K562 (cell line): ENCODE results near the gene IL4R. TPM values are rescaled to one million over a fixed set of nuclear protein-coding genes. Genes with fewer than 3 reads are reported as not detected.
"Not testable (repeated sequence)": the region's sequence is repeated elsewhere in the genome, so short reads cannot be mapped to it uniquely, and the experiment has no call there.

Experiments used
- ATAC-seq: fragments of 200-7000 bp; cut with Tn5 transposase; 3 replicates; pipeline ENCODE4 v1.9.1; 2020; ENCODE audit warnings: moderate library complexity
- BruUV-seq: library from RNA; stranded (reverse); fragments of 400-500 nt; replicated peaks from 2 replicates; lab custom pipeline; 2021; lab: Mats Ljungman, UMichigan
- CTCF ChIA-PET: fragments of 300-600 bp; formaldehyde crosslinking; extraction: SDS; loops from one replicate; lab custom pipeline; 2021; ENCODE audit warnings: low intra/inter-chr PET ratio; lab: Yijun Ruan, JAX
- POLR2A ChIA-PET: fragments of 300-600, 350-650 bp; sonication (Branson Sonifier 250); formaldehyde crosslinking; extraction: SDS; loops from one replicate; lab custom pipeline; 2021; ENCODE audit warnings: antibody characterized with exemption, inconsistent platforms; lab: Yijun Ruan, JAX
- DNase-seq, 4 experiments: peaks; one replicate each; pipeline versions ENCODE4 v3.0.0 to v3.0.0-alpha.2; 2011 to 2018; ENCODE audit warnings: low spot score in 3 of 4, mixed read lengths in 3 of 4; ENCODE audit errors: extremely low read depth in 1 of 4
- FAIRE-seq: peaks from 2 replicates; lab custom pipeline; 2011; peaks lifted over from hg19 to GRCh38; lab: Jason Lieb, UNC
- H2AFZ ChIP-seq: 2 replicates; pipeline ENCODE4 v1.6.0; 2011; ENCODE audit warnings: low read depth, low read length, control low read depth, inconsistent platforms
- H3K27ac ChIP-seq: fragments of 200-600 bp; 3 replicates; pipeline ENCODE4 v1.8.0; 2011; ENCODE audit warnings: low read depth, mild to moderate bottlenecking, control low read depth, inconsistent platforms, low read length, moderate library complexity, mixed read lengths; ENCODE audit errors: extremely low read depth
- H3K27me3 ChIP-seq, 2 experiments: fragments of 300-600 bp in 1 of 2; 2 replicates in 1 of 2; 3 replicates in 1 of 2; pipeline versions ENCODE4 v1.6.0 to v1.8.0; 2011; ENCODE audit warnings: inconsistent platforms in 2 of 2, low read length in 2 of 2, mild to moderate bottlenecking in 1 of 2, mixed read lengths in 1 of 2, moderate library complexity in 1 of 2; ENCODE audit not compliant: control insufficient read depth in 2 of 2, insufficient read depth in 2 of 2
- H3K36me3 ChIP-seq: fragments of 300-600 bp; 3 replicates; pipeline ENCODE4 v1.8.0; 2011; ENCODE audit warnings: mild to moderate bottlenecking, low read length, inconsistent platforms; ENCODE audit not compliant: control insufficient read depth, insufficient read depth
- H3K4me1 ChIP-seq, 2 experiments: fragments of 200-600 bp in 1 of 2; replicated peaks in 1 of 2; 2 replicates in 1 of 2; 3 replicates in 1 of 2; pipeline versions ENCODE4 v1.5.1 to v1.8.0; 2011; ENCODE audit warnings: inconsistent platforms in 2 of 2, low read length in 2 of 2, mild to moderate bottlenecking in 1 of 2, mixed read lengths in 1 of 2, moderate library complexity in 1 of 2; ENCODE audit not compliant: control insufficient read depth in 2 of 2, insufficient read depth in 2 of 2
- H3K4me2 ChIP-seq: 2 replicates; pipeline ENCODE4 v1.6.1; 2011; ENCODE audit warnings: low read length, control low read depth, inconsistent platforms, mixed read lengths; ENCODE audit not compliant: insufficient read depth
- H3K4me3 ChIP-seq: fragments of 200-600 bp; sonication (generic), shearing (Covaris generic); 2 replicates; pipeline ENCODE4 v1.5.1; 2016; ENCODE audit warnings: control low read depth, inconsistent platforms
- H3K79me2 ChIP-seq: fragments of 200-600 bp; 3 replicates; pipeline ENCODE4 v1.8.0; 2011; ENCODE audit warnings: low read length, inconsistent platforms; ENCODE audit not compliant: control insufficient read depth, insufficient read depth
- H3K9ac ChIP-seq, 2 experiments: 2 replicates each; pipeline versions ENCODE4 v1.6.0 to v1.6.1; 2011; ENCODE audit warnings: low read depth in 2 of 2, low read length in 2 of 2, control low read depth in 1 of 2, inconsistent platforms in 1 of 2, mild to moderate bottlenecking in 1 of 2, mixed read lengths in 1 of 2; ENCODE audit not compliant: insufficient read depth in 1 of 2
- H3K9me1 ChIP-seq: one replicate; pipeline ENCODE4 v1.6.0; 2011; ENCODE audit warnings: inconsistent platforms, mild to moderate bottlenecking, low read length, moderate library complexity; ENCODE audit not compliant: control insufficient read depth, insufficient read depth
- H3K9me3 ChIP-seq: replicated peaks from 2 replicates; pipeline ENCODE4 v1.5.1; 2011; ENCODE audit warnings: low read depth, low read length, inconsistent platforms; ENCODE audit not compliant: control insufficient read depth, insufficient read depth
- H4K20me1 ChIP-seq: replicated peaks from 2 replicates; pipeline ENCODE4 v1.6.1; 2011; ENCODE audit warnings: low read length, inconsistent platforms, mixed read lengths; ENCODE audit not compliant: control insufficient read depth, insufficient read depth
- HMGN3 ChIP-seq: IDR thresholded peaks from 2 replicates; pipeline ENCODE4 v1.6.1; 2011; ENCODE audit warnings: borderline replicate concordance, low read depth, mild to moderate bottlenecking, mixed read lengths, low read length; ENCODE audit not compliant: insufficient read length; ENCODE audit errors: extremely low read depth
- MNT ChIP-seq, 2 experiments: fragments of 450-650 bp; conservative IDR thresholded peaks; 2 replicates each; pipeline ENCODE4 v1.6.1; 2017; ENCODE audit warnings: mild to moderate bottlenecking in 2 of 2, moderate library complexity in 2 of 2
- SPI1 ChIP-seq: IDR thresholded peaks from 2 replicates; pipeline ENCODE4 v1.6.1; 2011; ENCODE audit warnings: low read depth, low read length, control low read depth, borderline replicate concordance
- TRIM24 ChIP-seq, 2 experiments: fragments of 450-650 bp; IDR thresholded peaks; 2 replicates each; pipeline ENCODE4 v1.6.1; 2016
- ZBTB33 ChIP-seq: sonication (generic); formaldehyde crosslinking; IDR thresholded peaks from 2 replicates; pipeline ENCODE4 v1.8.1; 2023; ENCODE audit warnings: mild to moderate bottlenecking, missing genetic modification reagents
- ZFX ChIP-seq: sonication (generic); formaldehyde crosslinking; IDR thresholded peaks from 2 replicates; pipeline ENCODE4 v1.8.0; 2022; ENCODE audit warnings: mild to moderate bottlenecking, missing genetic modification reagents, moderate library complexity
- ZNF644 ChIP-seq: fragments of 200-800 bp; sonication (Bioruptor generic); IDR thresholded peaks from 2 replicates; pipeline ENCODE4 v1.6.1; 2016; ENCODE audit warnings: low read depth, missing genetic modification characterization, missing compliant biosample characterization
- WGBS: fragments of 100-300 bp; shearing (Covaris generic); methylation state at CpG from one replicate; pipeline ENCODE4 v1.1.6; 2016; ENCODE audit warnings: low coverage, mixed read lengths; ENCODE audit not compliant: insufficient coverage; ENCODE audit errors: missing lambda C conversion rate; 5-methylcytosine and 5-hydroxymethylcytosine counted together
- in situ Hi-C: fragments of 300-500 bp; cut with MboI; formaldehyde crosslinking; loops from 4 replicates; pipeline ENCODE4 v1.15.0; 2018; ENCODE audit warnings: inconsistent platforms, mixed read lengths
- intact Hi-C: fragments of 100-400 bp; cut with micrococcal nuclease; formaldehyde crosslinking; loops from 2 replicates; pipeline ENCODE4 v1.14.2; 2022
- polyA plus RNA-seq, 8 experiments: library from polyadenylated mRNA; depleted of rRNA in 4 of 8; stranded (reverse) in 5 of 8; unstranded in 3 of 8; fragments of >200 nt; fragmentation: Nextera tagmentation in 2 of 8; fragmentation: Illumina TruSeq in 1 of 8; extraction: Ambion mirVana in 2 of 8; extraction: Trizol in 1 of 8; gene quantifications; 2 replicates each; pipeline versions ENCODE4 v1.2.1 to v1.2.3, GENCODE V29; 2011 to 2014; ENCODE audit warnings: inconsistent platforms in 1 of 8, missing spikeins in 1 of 8
- total RNA-seq, 7 experiments: library from RNA; depleted of rRNA in 6 of 7; stranded (reverse); fragments of >200 nt in 6 of 7; fragmentation: Illumina TruSeq in 2 of 7; extraction: Trizol in 2 of 7; gene quantifications; 2 replicates each; pipeline versions ENCODE4 v1.2.1 to v1.2.3, GENCODE V29; 2011 to 2021; ENCODE audit warnings: low replicate concordance in 1 of 7

Gene IL4R
- total and polyA plus RNA-seq, 9 of the 15 experiments (the other 6 are each of a cell fraction or from before 2014, with no cell fraction given), result 0.17 to 5.8 (median 3.3) TPM

GRCh38 chr16:27408602-27409031 is 94.8 kb downstream of the IL4R start:
- no peak for DNase-seq
- no peak overlapping the region; the same call in 1 of the 2 replicates for H2AFZ ChIP-seq
- FAIRE-seq, result no peak

GRCh38 chr16:27409958-27410357 is 96.2 kb downstream of the IL4R start:
- in situ Hi-C loops, H3K9ac ChIP-seq, FAIRE-seq, H3K9me3 ChIP-seq, H3K79me2 ChIP-seq, H3K9me1 ChIP-seq, H3K27ac ChIP-seq, DNase-seq, POLR2A ChIA-PET, intact Hi-C loops, H3K4me3 ChIP-seq, BruUV-seq, CTCF ChIA-PET, H3K36me3 ChIP-seq, H3K4me2 ChIP-seq, ATAC-seq, H4K20me1 ChIP-seq, H3K4me1 ChIP-seq, H2AFZ ChIP-seq: not testable (repeated sequence)
- peaks cover 4 to 12% of the 10 kb centered on the region in 2 experiments; a peak in 4 of 5 replicates for H3K27me3 ChIP-seq
- WGBS, result 0% methylated on average over 2 of the region's 2 CpGs

More at GRCh38 chr16:27408602-27409031, 94.8 kb downstream of the IL4R start:
- H3K27me3 ChIP-seq, result peaks cover 14 to 24% of the 10 kb centered on the region in 2 experiments
- no peaks in the 10 kb centered on the region for H3K9me3 ChIP-seq
- H4K20me1 ChIP-seq, result no peaks in the 10 kb centered on the region
- no peak for TF ChIP-seq HMGN3
- no peak for TF ChIP-seq ZFX (CRISPR knock-in tag)
- no peak for TF ChIP-seq ZBTB33 (CRISPR knock-in tag)
- TF ChIP-seq TRIM24 (IDR thresholded peaks at IDR 0.05), result no peak
- peak; percentile 43; the same call in 1 of the 2 replicates for TF ChIP-seq SPI1
- no peak for TF ChIP-seq MNT (conservative IDR thresholded peaks at IDR 0.05)
- TF ChIP-seq ZNF644 (tag), result no peak
- TF ChIP-seq, all 486 proteins: peak for 1
- Histone ChIP-seq H3K9me1 (no peaks in the 10 kb centered on the region), H3K4me1 (no peaks in the 10 kb centered on the region; a peak in 1 of 5 replicates), H3K9ac (no peak overlapping the region), H3K36me3 (no peaks in the 10 kb centered on the region), H3K4me3 (no peak overlapping the region), H3K4me2 (no peak overlapping the region), H3K27ac (no peak overlapping the region), H3K79me2 (no peaks in the 10 kb centered on the region)
- WGBS, result 8% methylated on average over 6 of the region's 6 CpGs
- ChIA-PET POLR2A (interaction anchor here (0.5 kb wide), 1 partner anchor 231 kb away, joined by 3 read pairs; no protein-coding TSS in a partner anchor), CTCF (no interaction called here)
- BruUV-seq, result no TSS peak
- intact Hi-C loops (no loop called here), in situ Hi-C loops (no loop called here)
- ATAC-seq, result no peak
